Measurements from ENCODE around the gene LONRF2. TPM values are rescaled to one million over a fixed set of nuclear protein-coding genes. Genes with fewer than 3 reads are reported as not detected.
A peak's percentile ranks its signal among the peaks of the same experiment; 100 is the strongest.

The LONRF2 gene
- total and polyA plus RNA-seq, 2 of the 13 experiments (the other 11 are each of a cell fraction or from before 2014, with no cell fraction given): not detected

DNA sequence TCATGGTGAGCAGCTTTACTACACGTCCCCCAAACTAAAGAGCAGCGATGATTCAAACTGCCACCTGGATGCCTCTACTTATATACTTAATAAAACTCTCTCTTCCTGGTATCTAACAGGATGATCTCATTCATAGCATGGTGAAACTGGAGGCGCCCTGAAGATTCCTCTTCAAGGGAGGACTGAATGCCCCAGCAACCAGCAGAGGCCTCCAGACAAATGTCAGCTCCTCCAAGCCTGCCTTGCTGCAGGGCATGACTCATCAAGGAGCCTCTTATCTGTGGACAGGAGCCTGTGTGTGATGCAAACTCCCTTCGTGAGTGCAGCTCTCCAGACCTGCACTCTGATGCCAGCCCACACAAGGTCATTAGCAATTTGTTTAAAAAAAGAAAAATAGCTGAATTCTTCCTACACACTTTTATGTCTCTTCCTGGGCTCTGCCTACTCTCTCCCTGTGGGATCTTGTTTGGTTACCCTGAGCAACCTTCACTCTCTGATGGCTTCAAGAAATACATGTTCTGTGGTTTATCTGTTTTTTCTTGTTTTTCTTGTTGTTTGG, 30.2 kb downstream of the LONRF2 start:
- TF ChIP-seq FOSL2 (CRISPR knock-in tag; IDR thresholded peaks at IDR 0.05): peak; percentile 87
- no peak for TF ChIP-seq RCOR2 (CRISPR knock-in tag; IDR thresholded peaks at IDR 0.05)
- Histone ChIP-seq H3K4me1 (ENCODE audit: insufficient read depth, low read length) (peaks cover 10% of the 10 kb centered on the region), H3K36me3 (replicated peaks in 1 of 2; ENCODE audit: control insufficient read depth in 1 of 2, insufficient read depth in 2 of 2, low read length in 2 of 2) (no peaks in the 10 kb centered on the region), H3K4me3 (replicated peaks in 1 of 3; ENCODE audit: insufficient read depth in 1 of 3, low read depth in 2 of 3, low read length in 3 of 3) (no peak overlapping the region), H3K9me3 (ENCODE audit: low read length) (no peaks in the 10 kb centered on the region), H3K4me2 (ENCODE audit: low read depth, low read length) (no peak overlapping the region), H3K27ac (ENCODE audit: extremely low read length, insufficient read depth, low read length) (no peak overlapping the region), H4K20me1 (ENCODE audit: insufficient read depth, low read length) (no peaks in the 10 kb centered on the region), H3K27me3 (ENCODE audit: control insufficient read depth in 1 of 2, insufficient read depth in 2 of 2, low read length in 2 of 2) (peaks cover 0 to 8% of the 10 kb centered on the region in 2 experiments; a peak in 2 of 5 replicates), H2AFZ (ENCODE audit: low read length) (no peak overlapping the region), H3K79me2 (ENCODE audit: insufficient read depth, low read length) (no peaks in the 10 kb centered on the region), H3K9ac (ENCODE audit: insufficient read depth, low read depth, low read length) (no peak overlapping the region)
- ATAC-seq: peak; percentile 25; the same call in 2 of the 3 replicates
- intact Hi-C loops (cut with micrococcal nuclease; ENCODE audit: unreplicated experiment): no loop called here
- BruUV-seq (replicated peaks): no TSS peak
- no peak for FAIRE-seq
- ChIA-PET CTCF (ENCODE audit: low intra/inter-chr PET ratio, low total read pairs) (no interaction called here), POLR2A (no interaction called here)
- DNase-seq (ENCODE audit: low spot score): peak; percentile 14
- in situ Hi-C loops (cut with HindIII; ENCODE audit: extremely low pct_ligation_motif_present, low pct_unique_long_range_greater_than_20kb): no loop called here
- 16% methylated on average over 4 of the region's 4 CpGs for WGBS (ENCODE audit: low lambda C conversion rate)

DNA sequence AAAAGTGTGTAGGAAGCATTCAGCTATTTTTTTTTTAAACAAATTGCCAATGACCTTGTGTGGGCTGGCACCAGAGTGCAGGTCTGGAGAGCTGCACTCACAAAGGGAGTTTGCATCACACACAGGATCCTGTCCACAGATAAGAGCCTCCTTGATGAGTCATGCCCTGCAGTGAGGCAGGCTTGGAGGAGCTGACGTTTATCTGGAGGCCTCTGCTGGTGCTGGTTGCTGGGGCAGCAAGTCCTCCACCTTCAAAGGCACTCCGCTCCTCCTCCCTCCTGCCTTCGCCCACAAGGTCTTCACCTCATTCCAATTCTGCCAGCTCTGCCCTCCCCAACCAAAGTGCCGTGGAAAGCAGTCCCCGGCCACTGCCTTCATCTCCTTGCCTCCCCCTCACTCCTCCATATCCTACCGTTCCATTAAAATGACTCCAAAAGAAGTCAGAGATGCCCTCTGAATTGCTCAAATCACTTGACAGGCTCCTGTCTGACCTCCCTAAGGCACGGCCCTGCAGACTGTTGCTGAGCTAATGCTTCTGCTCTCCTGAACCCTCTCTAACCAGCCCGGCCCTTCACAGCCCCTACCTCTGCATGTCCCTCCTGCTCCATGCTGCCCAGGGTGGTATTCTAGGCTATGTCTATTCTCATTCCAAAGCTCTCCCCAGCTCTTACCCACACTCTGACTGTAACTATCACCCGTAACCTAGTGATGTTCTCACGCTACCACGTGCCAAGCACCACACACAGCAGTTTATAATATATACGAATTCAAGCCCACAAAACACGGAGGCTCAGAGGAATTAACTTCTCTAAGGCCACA, 30.9 kb downstream of the LONRF2 start:
- Histone ChIP-seq H3K79me2 (ENCODE audit: insufficient read depth, low read length) (no peaks in the 10 kb centered on the region), H3K4me2 (ENCODE audit: low read depth, low read length) (no peak overlapping the region), H3K9me3 (ENCODE audit: low read length) (no peaks in the 10 kb centered on the region), H4K20me1 (ENCODE audit: insufficient read depth, low read length) (no peaks in the 10 kb centered on the region), H3K36me3 (replicated peaks in 1 of 2; ENCODE audit: control insufficient read depth in 1 of 2, insufficient read depth in 2 of 2, low read length in 2 of 2) (no peaks in the 10 kb centered on the region), H3K4me1 (ENCODE audit: insufficient read depth, low read length) (peaks cover 10% of the 10 kb centered on the region), H3K27ac (ENCODE audit: extremely low read length, insufficient read depth, low read length) (no peak overlapping the region), H3K27me3 (ENCODE audit: control insufficient read depth in 1 of 2, insufficient read depth in 2 of 2, low read length in 2 of 2) (peaks cover 0 to 6% of the 10 kb centered on the region in 2 experiments; a peak in 2 of 5 replicates), H3K9ac (ENCODE audit: insufficient read depth, low read depth, low read length) (no peak overlapping the region), H2AFZ (ENCODE audit: low read length) (no peak overlapping the region), H3K4me3 (replicated peaks in 1 of 3; ENCODE audit: insufficient read depth in 1 of 3, low read depth in 2 of 3, low read length in 3 of 3) (no peak overlapping the region)
- CTCF ChIA-PET (ENCODE audit: low intra/inter-chr PET ratio, low total read pairs): no interaction called here
- no TSS peak for BruUV-seq (replicated peaks)
- POLR2A ChIA-PET: no interaction called here
- in situ Hi-C loops (cut with HindIII; ENCODE audit: extremely low pct_ligation_motif_present, low pct_unique_long_range_greater_than_20kb): no loop called here
- 22% methylated on average over 13 of the region's 13 CpGs for WGBS (ENCODE audit: low lambda C conversion rate)
- peak; percentile 72 for DNase-seq (ENCODE audit: low spot score)
- no peak for FAIRE-seq
- ATAC-seq: peak; percentile 90
- intact Hi-C loops (cut with micrococcal nuclease; ENCODE audit: unreplicated experiment): no loop called here
- TF ChIP-seq KLF9 (CRISPR knock-in tag; IDR thresholded peaks at IDR 0.05; ENCODE audit: low read depth) (no peak), MTF2 (CRISPR knock-in tag; IDR thresholded peaks at IDR 0.05; ENCODE audit: borderline replicate concordance) (no peak), ZFP36 (IDR thresholded peaks at IDR 0.05; ENCODE audit: borderline replicate concordance, low read depth, low read length, partially characterized antibody) (no peak), FOXM1 (CRISPR knock-in tag; IDR thresholded peaks at IDR 0.05) (no peak), ZNF12 (CRISPR knock-in tag; IDR thresholded peaks at IDR 0.05) (0 out of 2 replicates have a peak, but pooled peaks have one; percentile 50), SP2 (CRISPR knock-in tag; IDR thresholded peaks at IDR 0.05) (no peak), NAIF1 (CRISPR knock-in tag; IDR thresholded peaks at IDR 0.05; ENCODE audit: borderline replicate concordance) (no peak), CHD2 (IDR thresholded peaks at IDR 0.05; ENCODE audit: low read depth, low read length) (no peak), FOXA1 (IDR thresholded peaks at IDR 0.05) (no peak), FOXA1 (CRISPR knock-in tag; IDR thresholded peaks at IDR 0.05) (no peak), ARNT (IDR thresholded peaks at IDR 0.05) (no peak)
- TF ChIP-seq, protein P1, sequence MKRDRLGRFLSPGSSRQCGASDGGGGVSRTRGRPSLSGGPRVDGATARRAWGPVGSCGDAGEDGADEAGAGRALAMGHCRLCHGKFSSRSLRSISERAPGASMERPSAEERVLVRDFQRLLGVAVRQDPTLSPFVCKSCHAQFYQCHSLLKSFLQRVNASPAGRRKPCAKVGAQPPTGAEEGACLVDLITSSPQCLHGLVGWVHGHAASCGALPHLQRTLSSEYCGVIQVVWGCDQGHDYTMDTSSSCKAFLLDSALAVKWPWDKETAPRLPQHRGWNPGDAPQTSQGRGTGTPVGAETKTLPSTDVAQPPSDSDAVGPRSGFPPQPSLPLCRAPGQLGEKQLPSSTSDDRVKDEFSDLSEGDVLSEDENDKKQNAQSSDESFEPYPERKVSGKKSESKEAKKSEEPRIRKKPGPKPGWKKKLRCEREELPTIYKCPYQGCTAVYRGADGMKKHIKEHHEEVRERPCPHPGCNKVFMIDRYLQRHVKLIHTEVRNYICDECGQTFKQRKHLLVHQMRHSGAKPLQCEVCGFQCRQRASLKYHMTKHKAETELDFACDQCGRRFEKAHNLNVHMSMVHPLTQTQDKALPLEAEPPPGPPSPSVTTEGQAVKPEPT (CRISPR knock-in tag; IDR thresholded peaks at IDR 0.05; ENCODE audit: low read depth): no peak
